ENCODE measurements around the gene GNA12.
"Not testable (repeated sequence)": the region's sequence is repeated elsewhere in the genome, so short reads cannot be mapped to it uniquely, and the experiment has no call there.

Gene GNA12

DNA sequence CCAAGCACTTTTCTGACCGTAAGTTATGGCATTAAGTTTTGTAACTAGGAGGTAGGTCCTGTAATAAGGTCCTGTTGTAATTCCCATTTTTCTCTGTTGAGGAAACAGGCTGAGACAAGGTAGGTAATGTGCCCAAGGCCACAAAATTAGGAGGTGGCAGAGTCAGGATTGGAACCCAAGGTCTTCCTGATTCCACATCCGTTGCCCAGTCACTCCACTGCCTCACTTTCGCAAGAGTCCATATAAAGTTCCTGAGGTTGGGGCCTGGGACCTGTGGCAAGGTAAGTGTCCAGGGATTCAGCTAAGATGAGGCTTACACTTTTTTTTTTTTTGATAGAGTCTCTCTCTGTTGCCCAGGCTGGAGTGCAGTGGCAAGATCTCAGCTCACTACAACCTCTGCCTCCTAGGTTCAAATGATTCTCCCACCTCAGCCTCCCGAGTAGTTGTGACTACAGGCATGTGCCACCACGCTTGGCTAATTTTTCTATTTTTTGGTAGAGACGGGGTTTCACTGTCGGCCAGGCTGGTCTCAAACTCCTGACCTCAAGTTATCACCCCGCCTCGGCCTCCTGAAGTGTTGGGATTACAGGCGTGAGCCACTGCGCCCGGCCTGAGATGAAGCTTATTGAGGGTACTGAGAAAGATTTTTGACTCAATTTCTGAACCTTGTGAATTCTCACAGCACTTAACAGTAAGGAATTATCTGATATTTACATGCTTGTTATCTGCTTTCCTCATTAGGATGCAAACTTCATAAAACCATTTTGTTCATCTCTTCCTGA lies 20.3 kb upstream of the GNA12 start:
- DNase-seq (ENCODE audit: low spot score): no peak

DNA sequence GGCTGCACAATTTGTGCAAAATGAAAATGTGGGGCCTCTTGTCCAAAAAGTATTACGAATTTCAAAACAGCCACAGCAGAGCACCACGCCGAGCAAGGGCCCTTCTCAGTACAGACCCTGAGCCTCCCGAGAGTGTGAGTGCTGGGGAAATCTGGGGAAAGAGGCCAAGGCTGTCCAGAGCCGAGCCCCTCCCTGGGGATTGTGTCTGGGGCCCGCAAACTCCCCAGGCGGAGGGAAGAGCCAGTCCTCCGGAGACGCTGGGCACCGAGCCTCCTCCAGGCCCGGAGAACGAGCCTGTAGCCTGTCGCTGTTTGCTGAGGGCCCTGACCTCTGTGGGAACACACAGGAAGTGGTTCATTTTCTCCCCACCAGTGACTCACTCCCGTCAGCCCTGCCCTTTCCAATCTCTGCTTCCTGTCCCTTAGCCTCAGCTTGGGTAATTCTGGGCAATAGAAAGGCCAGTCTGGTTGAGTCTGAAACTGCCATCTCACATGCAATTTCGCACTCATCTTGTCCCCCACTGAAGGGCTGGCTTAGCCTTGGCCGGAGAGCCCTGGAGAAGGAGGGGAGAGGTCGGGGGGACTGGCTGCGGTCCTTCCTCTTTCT lies 19.5 kb upstream of the GNA12 start:
- no peak for DNase-seq (ENCODE audit: low spot score)

DNA sequence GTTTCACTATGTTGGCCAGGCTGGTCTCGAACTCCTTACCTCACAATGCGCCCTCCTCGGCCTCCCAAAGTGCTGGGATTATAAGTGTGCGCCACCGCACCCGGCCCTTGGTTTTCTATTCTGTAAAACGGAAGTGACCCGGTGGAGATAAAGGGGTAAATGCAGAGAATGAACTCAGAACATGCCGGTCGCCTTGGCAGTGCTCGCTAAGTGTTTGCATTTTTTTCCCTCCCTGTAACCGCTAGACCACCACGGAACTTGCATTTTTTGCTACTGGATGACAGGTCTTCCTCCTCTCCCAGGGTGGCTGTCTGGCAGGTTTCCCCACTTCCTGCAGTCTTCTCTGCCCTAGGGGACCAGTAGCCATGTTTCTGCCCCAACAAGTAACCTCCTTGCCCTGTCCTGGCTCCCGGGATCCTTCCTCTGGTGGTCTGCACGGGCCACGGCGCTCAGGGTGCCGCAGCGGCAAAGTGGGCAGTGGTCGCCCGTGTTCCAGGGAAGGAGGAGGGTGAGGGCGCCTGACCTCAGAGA lies 18.8 kb upstream of the GNA12 start:
- no peak for DNase-seq (ENCODE audit: low spot score)

DNA sequence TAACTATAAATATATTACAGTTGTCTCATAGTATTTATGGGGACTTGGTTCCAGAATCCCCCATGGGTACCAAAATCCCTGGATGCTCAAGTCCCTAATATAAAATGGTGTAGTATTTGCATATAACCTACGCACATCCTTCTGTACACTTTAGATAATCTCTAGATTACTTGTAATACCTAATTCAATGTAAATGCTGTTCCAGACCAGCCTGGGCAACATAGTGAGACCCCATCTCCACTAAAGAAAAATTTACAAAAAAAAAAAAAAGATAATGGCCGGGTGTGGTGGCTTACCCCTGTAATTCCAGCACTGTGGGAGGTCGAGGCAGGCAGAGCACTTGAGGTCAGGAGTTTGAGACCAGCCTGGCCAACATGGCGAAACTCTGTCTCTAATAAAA lies 17.4 kb upstream of the GNA12 start:
- DNase-seq (ENCODE audit: low spot score): no peak

DNA sequence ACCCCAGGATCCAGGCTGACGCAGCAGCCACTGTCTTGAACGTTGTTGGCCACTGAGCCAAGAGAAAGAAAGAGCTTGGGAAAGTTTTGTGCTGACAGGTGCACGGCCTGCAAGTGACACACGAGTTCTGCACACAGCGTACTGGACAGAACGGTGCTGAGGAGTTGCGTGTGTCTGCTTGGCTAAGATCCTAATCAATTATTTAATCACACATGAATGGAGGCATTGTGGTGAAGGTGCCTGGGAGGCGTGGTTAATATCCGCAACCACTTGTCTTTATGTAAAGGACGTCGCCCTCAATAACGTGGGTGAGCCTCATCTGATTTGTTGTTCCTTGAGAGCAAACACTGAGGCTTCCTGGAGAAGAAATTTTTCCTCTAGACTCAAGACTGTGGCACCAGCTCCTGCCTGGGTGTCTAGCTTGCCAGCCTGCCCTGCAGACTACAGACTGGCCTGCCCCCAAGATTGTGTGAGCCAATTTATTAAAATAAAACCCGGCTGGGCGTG lies 16.6 kb upstream of the GNA12 start:
- DNase-seq (ENCODE audit: low spot score): no peak

DNA sequence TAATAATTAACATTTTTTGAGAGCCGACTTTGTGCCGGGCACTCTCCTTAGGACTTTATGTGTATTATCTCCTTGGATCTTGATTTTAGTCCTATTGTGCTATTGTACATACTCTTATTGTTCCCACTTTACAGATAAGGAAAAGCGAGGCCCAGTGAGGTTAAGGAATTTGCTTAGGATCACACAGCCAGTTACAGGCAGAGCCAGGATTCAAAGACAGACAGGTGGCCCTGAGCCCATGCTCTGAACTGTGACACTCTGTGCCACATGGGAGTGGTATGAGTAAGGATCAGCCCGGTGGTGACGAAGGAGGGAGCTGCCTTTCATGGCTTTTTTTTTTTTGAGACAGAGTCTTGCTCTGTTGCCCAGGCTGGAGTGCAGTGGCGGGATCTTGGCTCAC lies 15.8 kb upstream of the GNA12 start:
- DNase-seq (ENCODE audit: low spot score): no peak

DNA sequence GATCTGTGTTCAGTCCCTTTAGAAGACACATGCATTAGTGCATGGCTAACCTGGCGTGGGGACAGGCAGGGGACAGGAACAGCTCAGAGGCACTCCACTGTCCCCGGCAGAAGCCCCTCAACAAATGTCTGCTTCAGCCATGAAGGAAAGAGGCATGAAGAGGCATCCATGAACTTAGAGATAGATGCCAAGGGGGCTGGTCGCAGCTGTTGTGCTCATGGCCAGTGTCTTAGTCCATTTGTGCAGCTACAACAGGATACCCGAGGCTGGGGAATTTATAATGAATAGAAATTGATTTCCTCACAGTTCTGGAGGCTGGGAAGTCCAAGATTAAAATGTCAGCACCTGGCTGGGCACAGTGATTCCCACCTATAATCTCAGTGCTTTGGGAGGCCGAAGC lies 14.5 kb upstream of the GNA12 start:
- no peak for DNase-seq (ENCODE audit: low spot score)

DNA sequence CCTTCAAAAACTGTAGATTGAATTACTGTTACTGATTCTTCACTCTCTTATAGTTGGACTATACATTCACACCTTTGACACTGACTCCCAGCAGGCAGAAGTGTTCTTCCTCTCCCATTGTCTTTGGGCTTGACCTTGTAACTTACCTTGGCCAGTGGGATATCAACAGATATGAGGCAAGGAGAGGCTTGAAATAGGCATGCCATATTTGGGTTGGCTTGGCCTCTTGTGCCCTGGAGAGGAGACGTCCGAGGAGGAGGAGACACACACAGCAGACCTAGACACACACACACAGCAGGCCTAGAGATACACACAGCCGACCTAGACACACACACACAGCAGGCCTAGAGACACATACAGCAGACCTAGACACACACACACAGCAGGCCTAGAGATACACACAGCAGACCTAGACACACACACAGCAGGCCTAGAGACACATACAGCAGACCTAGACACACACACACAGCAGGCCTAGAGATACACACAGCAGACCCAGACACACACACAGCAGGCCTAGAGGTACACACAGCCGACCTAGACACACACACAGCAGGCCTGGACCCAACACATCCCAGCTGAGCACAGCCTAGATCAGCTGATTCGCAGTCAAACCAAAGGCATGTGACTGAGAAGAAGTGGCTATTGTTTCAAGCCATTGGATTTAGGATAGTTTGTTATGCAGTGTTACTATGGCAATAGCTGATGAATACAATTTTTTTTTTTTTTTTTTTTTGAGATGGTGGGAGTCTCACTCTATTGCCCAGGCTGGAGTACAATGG lies 12.5 kb upstream of the GNA12 start:
- DNase-seq (ENCODE audit: low spot score): no peak

DNA sequence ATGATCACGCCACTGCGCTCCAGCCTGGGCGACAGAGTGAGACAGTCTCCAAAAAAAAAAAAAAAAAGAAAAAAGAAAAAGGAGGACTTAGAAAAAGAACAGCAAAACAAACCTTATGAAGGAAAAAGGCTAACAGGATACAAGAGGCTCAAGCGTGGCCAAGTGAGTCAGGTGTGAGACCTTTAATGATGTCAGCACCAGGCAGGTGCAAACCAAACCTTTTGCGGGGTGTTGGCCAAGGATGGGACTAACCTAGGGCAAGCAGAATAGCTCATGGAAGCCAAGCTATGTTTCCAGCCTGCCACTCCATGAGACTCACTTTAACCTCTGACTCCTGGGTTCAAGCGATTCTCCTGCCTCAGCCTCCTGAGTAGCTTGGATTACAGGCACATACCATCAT lies 11.3 kb upstream of the GNA12 start:
- no peak for DNase-seq (ENCODE audit: low spot score)

DNA sequence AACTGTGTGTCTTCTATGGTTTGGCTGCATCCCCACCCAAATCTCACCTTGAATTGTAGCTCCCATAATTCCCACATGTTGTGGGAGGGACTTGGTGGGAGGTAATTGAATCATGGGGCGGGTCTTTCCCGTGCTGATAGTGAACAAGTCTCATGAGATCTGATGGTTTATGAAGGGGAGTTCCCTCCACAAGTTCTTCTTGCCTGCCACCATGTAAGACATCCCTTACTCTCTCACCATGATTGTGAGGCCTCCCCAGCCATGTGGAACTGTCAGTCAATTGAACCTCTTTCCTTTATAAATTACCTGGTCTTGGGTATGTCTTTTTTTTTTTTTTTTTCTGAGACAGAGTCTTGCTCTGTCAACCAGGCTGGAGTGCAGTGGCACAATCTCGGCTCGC lies 9.4 kb upstream of the GNA12 start:
- DNase-seq (ENCODE audit: low spot score): not testable (repeated sequence)

DNA sequence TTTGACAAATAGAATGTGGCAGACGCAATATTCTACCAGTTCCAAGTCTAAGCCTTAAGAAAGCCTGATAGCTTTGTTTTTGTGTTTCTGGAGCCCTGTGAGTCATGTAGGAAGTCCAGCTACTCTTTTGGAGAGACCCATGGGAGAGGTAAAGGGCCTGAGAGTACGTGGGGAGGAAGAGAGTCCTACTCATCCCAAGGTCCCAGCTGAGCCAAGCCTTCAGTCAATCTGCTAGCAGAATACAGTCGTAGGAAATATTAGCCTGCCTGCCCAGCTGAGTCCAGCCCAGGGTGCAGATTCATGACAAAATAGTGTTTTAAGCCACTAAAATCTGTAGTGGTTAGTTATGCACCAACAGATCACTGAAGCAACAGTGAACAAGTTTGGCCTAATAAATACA lies 9.0 kb upstream of the GNA12 start:
- no peak for DNase-seq (ENCODE audit: low spot score)

DNA sequence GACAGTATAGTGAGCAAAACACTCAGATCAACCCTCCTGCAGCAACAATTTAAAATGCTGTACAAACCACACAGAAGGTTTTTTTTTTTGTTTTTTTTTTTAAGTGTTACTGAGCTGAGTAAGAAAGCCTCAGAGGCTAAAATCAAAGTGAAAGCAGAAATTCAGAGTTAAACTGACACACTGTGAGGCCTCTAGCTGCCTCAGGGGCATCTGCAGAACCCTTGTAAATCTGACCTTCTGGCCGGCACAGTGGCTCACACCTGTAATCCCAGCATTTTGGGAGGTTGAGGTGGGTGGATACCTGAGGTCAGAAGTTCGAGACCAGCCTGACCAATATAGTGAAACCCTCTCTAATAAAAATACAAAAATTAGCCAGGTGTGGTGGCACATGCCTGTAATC lies 7.4 kb upstream of the GNA12 start:
- DNase-seq (ENCODE audit: low spot score): no peak

DNA sequence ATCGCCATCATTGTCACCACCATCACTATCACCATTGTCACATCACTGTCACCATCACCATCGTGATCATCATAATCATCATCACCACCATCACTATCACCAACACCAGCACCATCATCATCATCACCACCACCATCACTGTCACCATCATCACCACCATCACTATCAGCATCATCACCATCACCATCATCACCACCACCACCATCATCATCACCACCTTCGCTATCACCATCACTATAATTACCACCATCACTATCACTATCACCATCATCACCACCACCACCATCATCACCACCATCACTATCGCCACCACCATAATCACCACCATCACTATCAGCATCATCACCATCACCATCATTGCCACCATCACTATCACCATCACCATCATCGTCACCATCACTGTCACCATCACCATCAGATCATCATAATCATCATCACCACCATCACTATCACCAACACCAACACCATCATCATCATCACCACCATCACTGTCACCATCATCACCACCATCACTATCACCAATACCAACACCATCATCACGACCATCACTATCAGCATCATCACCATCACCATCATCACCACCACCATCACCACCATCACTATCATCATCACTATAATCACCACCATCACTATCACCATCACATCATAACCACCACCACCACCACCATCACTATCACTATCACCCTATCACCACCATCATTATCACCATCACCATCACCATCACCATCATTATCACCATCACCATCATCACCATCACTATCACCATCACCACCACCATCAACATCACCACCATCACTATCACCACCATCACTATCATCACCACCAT lies 6.0 kb upstream of the GNA12 start:
- no peak for DNase-seq (ENCODE audit: low spot score)

DNA sequence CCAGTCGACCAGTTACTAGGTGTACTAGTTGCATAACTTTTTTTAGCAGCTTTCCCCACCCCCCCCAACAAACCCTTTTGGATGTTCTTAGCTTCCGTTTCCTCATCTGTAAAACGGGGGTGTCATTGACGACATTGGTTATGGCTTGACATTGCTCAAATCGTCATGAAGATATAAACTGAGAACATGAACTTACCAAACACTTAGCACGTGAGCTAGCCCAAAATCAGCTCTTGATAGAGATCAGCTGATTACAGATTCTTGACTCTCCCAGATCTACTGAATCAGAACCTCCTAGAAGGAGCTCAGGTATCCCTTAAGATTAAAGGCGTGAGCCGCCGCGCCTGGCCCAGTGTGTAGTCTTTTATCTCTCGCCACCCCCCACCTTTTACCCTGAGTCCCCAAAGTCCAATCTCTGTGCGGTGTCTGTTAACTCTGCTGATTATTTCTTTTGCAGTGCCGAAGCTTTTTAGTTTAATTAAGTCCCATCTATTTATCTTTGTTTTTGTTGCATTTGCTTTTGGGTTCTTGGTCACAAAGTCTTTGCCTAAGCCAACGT lies 1.0 kb upstream of the GNA12 start:
- no peak for DNase-seq (ENCODE audit: low spot score)

DNA sequence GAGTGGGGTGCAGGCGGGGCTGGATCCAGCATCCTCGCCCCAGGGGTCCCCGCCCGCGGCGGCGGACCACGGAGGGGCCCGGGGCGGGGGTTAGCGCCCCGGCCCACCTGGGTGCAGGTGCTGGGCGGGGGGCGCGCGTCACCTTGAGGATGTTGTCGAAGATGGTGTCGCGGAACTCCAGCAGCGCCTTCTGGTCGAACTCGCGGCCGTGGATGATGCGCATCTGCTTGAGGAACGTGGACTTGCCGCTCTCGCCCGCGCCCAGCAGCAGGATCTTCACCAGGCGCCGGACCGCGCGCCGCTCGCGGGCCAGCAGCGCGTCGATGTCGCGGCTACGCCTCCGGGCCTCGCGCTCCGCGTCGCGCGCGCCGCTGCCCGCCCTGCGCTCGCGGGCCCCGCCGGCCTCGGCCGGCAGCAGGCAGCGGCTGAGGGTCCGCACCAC lies 376 bp downstream of the GNA12 start:
- peak; percentile 47 for DNase-seq (ENCODE audit: low spot score)

DNA sequence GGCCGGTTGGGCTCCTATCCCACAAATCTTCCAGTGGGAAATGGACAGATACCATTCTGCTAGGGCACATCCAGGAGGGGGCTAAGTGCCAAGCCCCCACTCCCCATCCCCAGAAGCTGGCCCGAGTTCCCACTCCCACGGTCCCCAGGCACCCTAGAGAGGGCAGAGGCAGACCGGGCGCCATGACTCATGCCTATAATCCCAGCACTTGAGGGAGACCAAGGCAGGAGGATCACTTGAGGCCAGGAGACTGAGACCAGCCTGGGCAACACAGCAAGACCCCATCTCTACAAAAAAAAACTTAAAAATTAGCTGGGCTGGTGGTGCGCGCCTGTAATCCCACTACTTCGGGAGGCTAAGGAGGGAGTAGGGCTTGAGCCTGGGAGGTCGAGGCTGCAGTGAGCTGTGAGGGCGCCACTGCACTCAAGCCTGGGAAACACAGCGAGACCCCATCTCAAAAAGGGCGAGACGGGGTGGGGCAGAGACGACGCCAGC lies 870 bp downstream of the GNA12 start:
- DNase-seq (ENCODE audit: low spot score): no peak

DNA sequence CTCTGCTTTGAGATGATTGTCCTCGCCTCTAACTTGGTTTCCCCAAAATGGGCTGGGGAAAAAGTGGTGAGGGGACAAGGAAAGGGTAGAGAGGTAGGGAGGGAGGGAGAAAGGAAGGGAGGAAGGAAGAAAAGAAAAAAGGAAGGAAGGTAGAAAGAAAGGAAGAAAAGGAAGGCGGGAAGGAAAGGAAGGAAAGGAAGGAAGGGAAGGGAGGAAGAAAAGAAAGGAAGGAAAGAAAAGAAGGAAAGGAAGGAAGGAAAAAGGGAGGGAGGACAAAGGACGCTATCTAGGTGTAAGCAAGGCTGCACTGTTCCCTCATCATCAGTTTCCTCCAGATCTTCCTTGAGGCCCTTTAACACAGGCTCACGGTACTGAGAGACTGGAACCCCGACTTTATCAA lies 2.2 kb downstream of the GNA12 start:
- DNase-seq (ENCODE audit: low spot score): no peak

DNA sequence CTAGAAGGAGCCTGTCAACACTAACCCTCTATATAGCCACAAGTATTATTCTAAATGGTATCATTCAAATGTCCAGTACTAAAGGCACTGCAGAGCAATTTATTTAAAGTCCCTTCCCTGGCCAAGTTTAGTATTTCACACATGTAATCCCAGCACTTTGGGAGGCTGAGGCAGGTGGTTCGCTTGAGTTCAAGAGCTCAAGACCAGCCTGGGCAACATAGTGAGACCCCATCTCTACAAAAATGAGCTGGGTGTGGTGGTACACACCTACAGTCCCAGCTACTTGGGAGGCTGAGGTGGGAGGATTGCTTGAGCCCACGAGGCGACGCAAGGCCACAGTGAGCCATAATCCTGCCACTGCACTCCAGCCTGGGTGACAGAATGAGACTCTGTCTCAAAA lies 3.6 kb downstream of the GNA12 start:
- DNase-seq (ENCODE audit: low spot score): no peak

DNA sequence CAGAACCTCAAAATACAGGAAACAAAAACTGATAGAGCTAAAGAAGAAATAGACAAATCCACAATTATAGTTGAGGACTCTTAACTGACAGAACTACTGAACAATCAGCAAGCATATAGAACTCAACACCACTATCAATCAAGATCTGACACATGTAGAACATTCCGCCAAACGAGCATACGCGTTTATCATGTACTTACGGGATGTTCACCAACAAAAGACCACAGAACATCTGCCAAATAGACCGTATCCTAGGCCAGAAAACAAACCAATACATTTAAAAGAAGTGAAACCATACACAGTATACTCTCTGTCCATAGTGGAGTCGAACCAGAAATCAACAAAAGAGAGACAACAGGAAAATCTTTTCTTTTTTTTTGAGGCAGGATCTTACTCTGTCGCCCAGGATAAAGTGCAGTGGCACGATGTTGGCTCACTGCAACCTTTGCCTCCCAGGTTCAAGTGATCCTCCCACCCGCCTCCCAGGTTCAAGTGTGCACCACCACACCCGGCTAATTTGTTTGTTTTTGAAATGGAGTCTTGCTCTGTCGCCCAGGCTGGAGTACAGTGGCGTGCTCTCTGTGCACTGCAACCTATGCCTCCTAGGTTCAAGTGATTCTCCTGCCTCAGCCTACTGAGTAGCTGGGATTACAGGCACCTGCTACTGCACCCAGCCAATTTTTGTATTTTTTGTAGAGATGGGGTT lies 5.1 kb downstream of the GNA12 start:
- no peak for DNase-seq (ENCODE audit: low spot score)

DNA sequence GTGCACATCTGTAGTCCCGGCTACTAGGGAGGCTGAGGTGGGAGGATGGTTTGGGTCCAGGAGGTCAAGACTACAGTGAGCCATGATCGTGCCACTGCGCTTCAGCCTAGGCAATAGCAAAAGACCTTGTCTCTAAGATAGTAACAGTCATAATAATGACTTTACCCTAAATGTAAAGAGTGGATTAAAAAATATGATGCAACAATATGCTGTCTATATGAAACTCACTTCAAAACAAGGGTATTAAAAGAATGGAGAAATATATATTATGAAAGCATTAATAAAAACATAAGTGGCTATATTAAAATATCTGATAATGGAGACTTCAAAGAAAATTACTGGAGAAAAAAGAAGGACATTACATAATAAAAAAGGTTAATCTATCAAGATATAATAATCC lies 5.7 kb downstream of the GNA12 start:
- DNase-seq (ENCODE audit: low spot score): no peak

DNA sequence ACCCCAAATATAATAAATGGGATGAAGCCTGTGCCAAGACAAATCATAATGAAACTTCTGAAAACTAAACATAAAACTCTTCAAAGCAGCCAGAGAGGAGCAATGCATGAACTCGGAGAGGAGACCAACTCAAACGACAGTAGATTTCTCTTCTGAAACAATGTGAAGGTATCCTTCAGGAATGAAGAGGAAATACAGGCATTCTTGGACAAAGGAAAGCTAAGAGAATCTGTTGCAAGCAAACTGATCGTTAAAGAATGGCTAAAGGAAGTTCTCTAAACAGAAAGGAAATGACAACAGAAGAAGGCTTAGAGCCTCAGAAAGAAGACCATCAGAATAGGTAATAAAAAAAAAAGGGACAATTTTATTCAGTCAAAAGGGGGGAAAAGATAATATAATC lies 6.6 kb downstream of the GNA12 start:
- DNase-seq (ENCODE audit: low spot score): no peak

All from Ammon's horn (tissue), 1 donor.